Measurements from ENCODE around the gene PSMC2. TPM values are rescaled to one million over a fixed set of nuclear protein-coding genes. Genes with fewer than 3 reads are reported as not detected.
"Not testable (repeated sequence)": the region's sequence is repeated elsewhere in the genome, so short reads cannot be mapped to it uniquely, and the experiment has no call there.

Gene PSMC2
- total RNA-seq, 1 experiment from 2014 or later: 200 TPM

DNA sequence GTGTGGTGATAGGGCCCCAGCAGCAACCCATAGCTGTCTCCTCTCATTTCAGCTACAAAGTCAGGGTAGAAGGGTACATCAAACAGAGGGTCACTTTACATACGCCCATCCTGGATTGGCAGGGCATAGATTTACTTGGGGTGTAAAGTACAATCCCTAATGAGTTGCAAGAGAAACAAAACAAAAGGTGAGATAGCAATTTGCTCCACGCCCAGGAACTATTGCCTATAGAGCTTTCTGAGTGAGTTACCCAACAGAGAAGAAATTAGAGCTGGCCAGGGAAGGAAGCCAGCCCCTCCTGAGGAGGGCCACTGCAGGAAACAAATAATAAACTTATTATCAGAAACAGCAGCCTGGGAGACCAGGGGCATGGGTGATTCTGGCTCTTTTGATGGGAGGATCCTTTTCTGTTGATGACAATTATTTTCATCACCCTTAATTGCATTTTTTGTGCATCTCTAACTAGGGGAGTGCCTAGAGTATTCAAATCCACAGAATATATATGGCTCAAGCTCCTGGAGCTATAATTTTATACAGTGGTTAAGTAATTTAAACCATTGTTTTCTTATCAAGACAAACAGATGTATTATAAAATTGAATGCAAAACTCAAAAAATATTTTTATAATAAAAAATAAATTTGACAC lies 51.2 kb downstream of the PSMC2 start:
- Mint-ChIP-seq H3K9me3 (ENCODE audit: unreplicated experiment) (peaks cover 9% of the 10 kb centered on the region), H3K4me1 (ENCODE audit: low read depth, unreplicated experiment) (no peaks in the 10 kb centered on the region), H3K4me3 (ENCODE audit: unreplicated experiment) (no peak overlapping the region), H3K27me3 (ENCODE audit: insufficient read depth, unreplicated experiment) (peaks cover 2% of the 10 kb centered on the region), H3K27ac (ENCODE audit: unreplicated experiment) (no peak overlapping the region), H3K36me3 (ENCODE audit: insufficient read depth, unreplicated experiment) (no peaks in the 10 kb centered on the region)
- Histone ChIP-seq H3K9me3 (no peaks in the 10 kb centered on the region), H3K36me3 (ENCODE audit: control insufficient read depth, insufficient read depth, low read length) (no peaks in the 10 kb centered on the region), H3K4me3 (ENCODE audit: low read depth, low read length) (no peak overlapping the region), H3K27me3 (replicated peaks; ENCODE audit: control insufficient read depth, insufficient read depth, low read length) (no peaks in the 10 kb centered on the region), H3K4me1 (no peaks in the 10 kb centered on the region)
- intact Hi-C loops (cut with micrococcal nuclease; ENCODE audit: unreplicated experiment): no loop called here
- POLR2A ChIA-PET: no interaction called here
- CTCF ChIA-PET: interaction anchor here (1.0 kb wide), 1 partner anchor 9 kb away, joined by 3 read pairs; no protein-coding TSS in a partner anchor
- no peak for DNase-seq
- TF ChIP-seq, protein P1, sequence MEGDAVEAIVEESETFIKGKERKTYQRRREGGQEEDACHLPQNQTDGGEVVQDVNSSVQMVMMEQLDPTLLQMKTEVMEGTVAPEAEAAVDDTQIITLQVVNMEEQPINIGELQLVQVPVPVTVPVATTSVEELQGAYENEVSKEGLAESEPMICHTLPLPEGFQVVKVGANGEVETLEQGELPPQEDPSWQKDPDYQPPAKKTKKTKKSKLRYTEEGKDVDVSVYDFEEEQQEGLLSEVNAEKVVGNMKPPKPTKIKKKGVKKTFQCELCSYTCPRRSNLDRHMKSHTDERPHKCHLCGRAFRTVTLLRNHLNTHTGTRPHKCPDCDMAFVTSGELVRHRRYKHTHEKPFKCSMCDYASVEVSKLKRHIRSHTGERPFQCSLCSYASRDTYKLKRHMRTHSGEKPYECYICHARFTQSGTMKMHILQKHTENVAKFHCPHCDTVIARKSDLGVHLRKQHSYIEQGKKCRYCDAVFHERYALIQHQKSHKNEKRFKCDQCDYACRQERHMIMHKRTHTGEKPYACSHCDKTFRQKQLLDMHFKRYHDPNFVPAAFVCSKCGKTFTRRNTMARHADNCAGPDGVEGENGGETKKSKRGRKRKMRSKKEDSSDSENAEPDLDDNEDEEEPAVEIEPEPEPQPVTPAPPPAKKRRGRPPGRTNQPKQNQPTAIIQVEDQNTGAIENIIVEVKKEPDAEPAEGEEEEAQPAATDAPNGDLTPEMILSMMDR (IDR thresholded peaks at IDR 0.05; ENCODE audit: insufficient read depth in 1 of 2, low read depth in 1 of 2, low read length in 1 of 2, severe bottlenecking in 1 of 2, unreplicated experiment in 1 of 2): no peak
- BruUV-seq (replicated peaks): no TSS peak

DNA sequence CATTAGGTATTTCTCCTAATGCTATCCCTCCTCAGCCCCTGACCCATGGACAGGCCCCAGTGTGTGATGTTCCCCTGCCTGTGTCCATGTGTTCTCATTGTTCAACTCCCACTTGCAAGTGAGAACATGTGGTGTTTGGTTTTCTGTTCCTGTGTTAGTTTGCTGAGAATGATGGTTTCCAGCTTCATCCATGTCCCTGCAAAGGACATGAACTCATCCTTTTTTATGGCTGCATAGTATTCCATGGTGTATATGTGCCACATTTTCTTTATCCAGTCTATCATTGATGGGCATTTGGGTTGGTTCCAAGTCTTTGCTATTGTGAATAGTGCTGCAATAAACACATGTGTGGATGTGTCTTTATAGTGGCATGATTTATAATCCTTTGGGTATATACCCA lies 52.2 kb downstream of the PSMC2 start:
- H3K4me1 Mint-ChIP-seq (ENCODE audit: low read depth, unreplicated experiment); H3K4me3 ChIP-seq (ENCODE audit: low read depth, low read length); CTCF ChIA-PET; BruUV-seq (replicated peaks); POLR2A ChIA-PET; H3K27me3 Mint-ChIP-seq (ENCODE audit: insufficient read depth, unreplicated experiment); H3K36me3 ChIP-seq (ENCODE audit: control insufficient read depth, insufficient read depth, low read length); H3K9me3 ChIP-seq; H3K36me3 Mint-ChIP-seq (ENCODE audit: insufficient read depth, unreplicated experiment); H3K4me1 ChIP-seq; DNase-seq; H3K27ac Mint-ChIP-seq (ENCODE audit: unreplicated experiment); H3K27me3 ChIP-seq (replicated peaks; ENCODE audit: control insufficient read depth, insufficient read depth, low read length); H3K4me3 Mint-ChIP-seq (ENCODE audit: unreplicated experiment); H3K9me3 Mint-ChIP-seq (ENCODE audit: unreplicated experiment); intact Hi-C loops (cut with micrococcal nuclease; ENCODE audit: unreplicated experiment): not testable (repeated sequence)

DNA sequence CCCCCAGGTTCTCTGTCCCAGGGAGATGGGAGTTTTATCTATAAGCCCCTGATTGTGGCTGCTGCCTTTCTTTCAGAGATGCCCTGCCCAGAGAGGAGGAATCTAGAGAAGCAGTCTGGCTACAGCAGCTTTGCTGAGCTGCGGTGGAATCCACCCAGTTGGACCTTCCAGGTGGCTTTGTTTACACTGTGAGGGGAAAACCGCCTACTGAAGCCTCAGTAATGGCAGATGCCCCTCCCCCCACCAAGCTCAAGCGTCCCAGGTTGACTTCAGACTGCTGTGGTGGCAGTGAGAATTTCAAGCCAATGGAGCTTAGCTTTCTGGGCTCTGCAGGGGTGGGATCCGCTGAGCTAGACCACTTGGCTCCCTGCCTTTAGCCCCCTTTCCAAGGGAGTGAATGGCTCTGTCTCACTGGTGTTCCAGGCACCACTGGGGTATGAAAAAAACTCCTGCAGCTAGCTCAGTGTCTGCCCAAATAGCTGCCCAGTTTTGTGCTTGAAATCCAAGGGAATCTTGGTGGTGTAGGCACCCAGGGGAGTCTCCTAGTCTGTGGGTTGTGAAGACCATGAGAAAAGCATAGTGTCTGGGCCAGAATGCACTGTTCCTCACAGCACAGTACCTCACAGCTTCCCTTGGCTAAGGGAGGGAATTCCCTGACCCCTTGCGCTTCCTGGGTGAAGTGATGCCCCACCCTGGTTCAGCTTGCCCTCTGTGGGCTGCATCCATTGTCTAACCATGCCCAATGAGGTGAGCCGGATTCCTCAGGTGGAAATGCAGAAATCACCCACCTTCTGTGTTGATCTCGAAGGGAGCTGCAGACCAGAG lies 58.6 kb downstream of the PSMC2 start:
- H3K36me3 Mint-ChIP-seq (ENCODE audit: insufficient read depth, unreplicated experiment); H3K9me3 ChIP-seq; H3K4me3 ChIP-seq (ENCODE audit: low read depth, low read length); H3K27ac Mint-ChIP-seq (ENCODE audit: unreplicated experiment); H3K4me3 Mint-ChIP-seq (ENCODE audit: unreplicated experiment); POLR2A ChIA-PET; H3K36me3 ChIP-seq (ENCODE audit: control insufficient read depth, insufficient read depth, low read length); H3K27me3 Mint-ChIP-seq (ENCODE audit: insufficient read depth, unreplicated experiment); BruUV-seq (replicated peaks); H3K4me1 Mint-ChIP-seq (ENCODE audit: low read depth, unreplicated experiment); H3K27me3 ChIP-seq (replicated peaks; ENCODE audit: control insufficient read depth, insufficient read depth, low read length); H3K9me3 Mint-ChIP-seq (ENCODE audit: unreplicated experiment); CTCF ChIA-PET: not testable (repeated sequence)
- peaks cover 18% of the 10 kb centered on the region for H3K4me1 ChIP-seq
- intact Hi-C loops (cut with micrococcal nuclease; ENCODE audit: unreplicated experiment): loop anchor here (5.0 kb wide), 1 partner anchor 34 kb away; no protein-coding TSS in a partner anchor
- DNase-seq: peak; percentile 24 to 56

DNA sequence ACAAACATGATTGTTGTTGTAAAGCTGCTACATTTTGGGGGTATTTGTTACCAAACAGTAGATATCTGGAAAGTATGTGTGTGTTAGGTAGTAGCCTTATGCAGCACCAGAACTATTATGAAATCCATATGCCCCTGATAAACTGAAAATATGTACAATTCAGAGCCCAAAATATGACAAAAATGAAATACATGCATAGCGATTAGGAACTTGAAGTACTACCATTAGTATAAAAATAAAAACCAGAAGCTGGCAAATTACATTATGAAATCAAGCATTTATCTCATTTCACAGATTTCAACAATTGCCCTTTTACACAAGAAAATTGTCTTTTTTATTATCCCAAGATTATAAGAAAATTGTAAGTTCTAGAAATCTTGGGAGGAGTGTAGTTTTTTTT lies 64.7 kb downstream of the PSMC2 start:
- Histone ChIP-seq H3K4me1 (peaks cover under 1% of the 10 kb centered on the region; the same call in 1 of the 2 replicates), H3K4me3 (ENCODE audit: low read depth, low read length) (no peak overlapping the region), H3K9me3 (no peaks in the 10 kb centered on the region), H3K27me3 (replicated peaks; ENCODE audit: control insufficient read depth, insufficient read depth, low read length) (no peaks in the 10 kb centered on the region), H3K36me3 (ENCODE audit: control insufficient read depth, insufficient read depth, low read length) (no peaks in the 10 kb centered on the region)
- no peak for DNase-seq
- no TSS peak for BruUV-seq (replicated peaks)
- Mint-ChIP-seq H3K4me3 (ENCODE audit: unreplicated experiment) (no peak overlapping the region), H3K36me3 (ENCODE audit: insufficient read depth, unreplicated experiment) (no peaks in the 10 kb centered on the region), H3K9me3 (ENCODE audit: unreplicated experiment) (no peaks in the 10 kb centered on the region), H3K4me1 (ENCODE audit: low read depth, unreplicated experiment) (no peaks in the 10 kb centered on the region), H3K27ac (ENCODE audit: unreplicated experiment) (no peak overlapping the region), H3K27me3 (ENCODE audit: insufficient read depth, unreplicated experiment) (no peaks in the 10 kb centered on the region)
- ChIA-PET POLR2A (no interaction called here), CTCF (no interaction called here)
- intact Hi-C loops (cut with micrococcal nuclease; ENCODE audit: unreplicated experiment): no loop called here
- TF ChIP-seq, protein P1 (IDR thresholded peaks at IDR 0.05; ENCODE audit: insufficient read depth in 1 of 2, low read depth in 1 of 2, low read length in 1 of 2, severe bottlenecking in 1 of 2, unreplicated experiment in 1 of 2): no peak
